Measurements from ENCODE around the gene CHCHD3.
"Not testable (repeated sequence)": the region's sequence is repeated elsewhere in the genome, so short reads cannot be mapped to it uniquely, and the experiment has no call there.

Gene CHCHD3

DNA sequence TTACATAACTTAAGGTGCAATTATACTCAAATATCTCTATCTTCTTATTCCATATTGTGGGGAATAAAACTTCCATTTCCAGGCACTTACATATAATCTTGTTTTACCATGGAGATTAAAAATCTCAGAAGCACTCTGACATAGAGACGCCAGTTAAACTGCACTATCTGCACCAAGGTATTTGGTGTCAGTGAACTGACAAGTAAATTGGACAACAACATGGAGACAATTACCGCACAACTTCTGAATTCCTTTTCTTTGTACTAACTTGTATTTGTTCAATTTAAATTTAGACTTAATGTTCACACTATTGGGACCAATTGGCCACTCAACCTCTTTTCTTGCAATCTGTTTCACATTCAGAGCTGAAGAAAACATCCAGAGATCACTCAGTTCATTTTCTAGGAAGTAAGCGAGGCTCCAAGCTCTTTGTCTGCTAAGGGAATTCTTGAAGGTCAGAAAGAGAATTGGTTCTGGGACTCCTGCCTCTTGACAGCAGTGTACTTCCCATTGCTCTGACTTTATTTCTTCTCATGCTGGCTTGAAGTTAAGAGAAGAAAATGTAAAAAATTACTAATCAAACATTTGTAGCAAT is 184.7 kb downstream of the CHCHD3 start:
- no peak for DNase-seq

DNA sequence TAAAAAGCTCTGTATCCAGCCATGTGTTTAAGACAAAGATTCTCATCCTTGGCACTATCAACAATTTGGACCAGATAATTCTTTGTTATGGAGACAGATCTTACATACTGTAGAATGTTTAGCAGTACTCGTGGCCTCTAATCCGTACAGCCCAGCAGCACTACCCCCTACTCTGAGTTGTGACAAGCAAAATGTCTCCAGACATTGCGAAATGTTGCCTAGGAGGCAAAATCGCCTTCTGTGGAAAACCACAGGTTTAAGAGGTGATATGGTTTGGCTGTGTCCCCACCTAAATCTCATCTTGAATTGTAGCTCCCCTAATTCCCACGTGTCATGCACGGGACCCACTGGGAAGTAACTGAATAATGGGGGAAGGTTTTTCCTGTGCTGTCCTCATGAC is 186.7 kb downstream of the CHCHD3 start:
- no peak for DNase-seq

DNA sequence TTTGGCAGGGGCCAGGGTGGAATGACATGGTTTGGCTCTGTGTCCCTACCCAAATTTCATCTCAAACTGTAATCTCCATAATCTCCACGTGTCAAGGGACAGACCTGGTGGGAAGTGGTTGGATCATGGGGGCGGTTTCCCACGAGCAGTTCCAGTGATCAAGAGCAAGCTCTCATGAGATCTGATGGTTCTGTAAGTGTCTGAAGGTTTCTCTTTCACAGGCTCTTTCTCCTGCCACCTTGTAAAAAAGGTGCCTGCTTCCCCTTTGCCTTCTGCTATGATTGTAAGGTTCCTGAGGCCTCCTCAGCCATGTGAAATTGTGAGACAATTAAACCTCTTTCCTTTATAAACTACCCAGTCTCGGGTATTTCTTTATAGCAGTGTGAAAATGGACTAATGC is 188.3 kb downstream of the CHCHD3 start:
- DNase-seq = no peak

DNA sequence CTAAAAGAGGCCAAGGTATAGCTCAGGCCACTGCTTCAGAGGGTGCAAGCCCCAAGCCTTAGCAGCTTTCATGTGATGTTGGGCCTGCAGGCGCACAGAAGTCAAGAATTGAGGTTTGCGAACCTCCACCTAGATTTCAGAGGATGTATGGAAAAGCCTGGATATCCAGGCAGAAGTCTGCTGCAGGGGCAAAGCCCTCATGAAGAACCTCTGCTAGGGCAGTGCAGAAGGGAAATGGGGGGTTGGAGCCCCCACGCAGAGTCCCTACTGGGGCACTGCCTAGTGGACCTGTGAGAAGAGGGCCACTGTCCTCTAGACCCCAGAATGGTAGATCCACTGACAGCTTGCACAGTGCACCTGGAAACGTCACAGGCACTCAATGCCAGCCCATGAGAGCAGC is 189.1 kb downstream of the CHCHD3 start:
- not testable (repeated sequence) for DNase-seq

DNA sequence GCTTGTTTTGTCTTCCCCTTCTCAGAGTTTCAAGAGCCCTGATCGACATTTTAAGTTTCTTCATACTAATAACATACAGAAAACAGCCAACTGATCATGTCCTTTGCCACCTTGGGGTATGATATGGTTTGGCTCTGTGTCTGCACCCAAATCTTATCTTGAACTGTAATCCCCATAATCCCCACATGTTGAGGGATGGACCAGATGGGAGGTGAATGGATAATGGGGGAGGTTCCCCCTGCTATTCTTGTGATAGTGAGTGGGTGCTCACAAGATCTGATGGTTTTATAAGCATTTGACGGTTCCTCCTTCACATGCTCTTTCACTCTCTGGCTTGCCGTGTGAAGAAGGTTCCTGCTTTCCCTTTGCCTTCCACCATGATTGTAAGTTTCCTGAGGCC is 190.3 kb downstream of the CHCHD3 start:
- no peak for DNase-seq

DNA sequence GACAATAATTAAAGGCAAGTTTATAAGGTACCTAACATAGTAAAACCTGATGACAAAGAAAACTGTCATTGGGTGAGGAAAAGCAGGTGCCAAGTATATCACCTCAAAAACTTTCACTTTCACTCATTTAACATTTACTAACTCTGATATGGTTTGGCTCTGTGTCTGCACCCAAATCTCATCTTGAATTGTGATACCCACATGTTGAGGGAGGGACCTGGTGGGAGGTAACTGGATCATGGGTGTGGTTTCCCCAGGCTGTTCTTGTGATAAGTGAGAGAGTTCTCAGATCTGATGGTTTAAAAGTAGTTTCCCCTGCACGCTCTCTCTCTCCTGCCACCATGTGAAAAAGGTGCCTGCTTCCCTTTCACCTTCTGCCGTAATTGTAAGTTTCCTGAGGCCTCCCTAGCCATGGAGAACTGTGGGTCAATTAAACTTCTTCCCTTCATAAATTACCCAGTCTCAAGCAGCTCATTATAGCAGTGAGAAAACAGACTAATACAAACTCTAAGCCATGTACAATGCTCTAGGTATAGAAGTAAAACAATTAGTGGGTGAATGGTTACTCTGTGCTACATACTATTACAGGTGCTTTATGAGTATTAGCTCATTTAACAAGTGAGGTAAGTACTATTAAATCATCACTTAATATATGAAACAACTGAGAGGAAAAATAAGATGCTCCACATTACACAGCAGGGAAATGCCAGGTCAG is 199.0 kb downstream of the CHCHD3 start:
- no peak for DNase-seq

DNA sequence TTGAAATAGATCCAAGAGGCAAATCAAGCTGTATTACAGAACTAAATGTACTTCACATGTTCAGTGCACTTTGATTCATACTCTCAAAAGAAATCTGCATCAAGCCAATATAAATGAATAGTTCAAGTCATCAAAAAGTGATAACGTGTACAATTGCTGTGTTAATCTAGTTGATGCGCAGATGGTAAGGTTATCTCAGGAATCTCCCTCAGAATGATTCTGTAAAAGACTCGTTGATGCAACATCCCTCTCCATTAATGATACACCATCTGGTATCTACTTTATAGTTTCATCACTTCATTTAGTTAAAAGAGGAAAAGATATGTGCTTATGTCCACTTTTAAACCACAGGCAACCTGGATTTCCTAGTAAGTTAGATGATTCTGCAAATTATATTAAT is 200.6 kb downstream of the CHCHD3 start:
- DNase-seq = no peak

DNA sequence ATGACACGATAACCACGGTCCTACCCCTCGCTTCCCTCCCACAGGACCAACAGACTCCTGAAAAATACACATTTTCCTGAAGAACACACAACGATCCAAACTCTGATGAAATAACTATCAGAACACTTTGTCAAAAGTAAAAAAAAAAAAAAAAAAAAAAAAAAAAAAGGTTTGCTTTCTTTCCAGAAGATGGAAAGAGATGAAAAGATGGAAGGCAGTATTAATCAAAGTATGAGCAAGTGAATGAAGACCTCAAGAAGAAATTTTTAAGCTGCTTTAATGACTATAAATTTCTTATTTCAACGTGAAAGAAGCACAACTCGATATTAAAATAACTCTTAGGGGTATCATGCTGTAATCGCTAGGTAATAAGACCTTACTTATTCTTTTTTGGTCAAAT is 202.3 kb downstream of the CHCHD3 start:
- DNase-seq = no peak

DNA sequence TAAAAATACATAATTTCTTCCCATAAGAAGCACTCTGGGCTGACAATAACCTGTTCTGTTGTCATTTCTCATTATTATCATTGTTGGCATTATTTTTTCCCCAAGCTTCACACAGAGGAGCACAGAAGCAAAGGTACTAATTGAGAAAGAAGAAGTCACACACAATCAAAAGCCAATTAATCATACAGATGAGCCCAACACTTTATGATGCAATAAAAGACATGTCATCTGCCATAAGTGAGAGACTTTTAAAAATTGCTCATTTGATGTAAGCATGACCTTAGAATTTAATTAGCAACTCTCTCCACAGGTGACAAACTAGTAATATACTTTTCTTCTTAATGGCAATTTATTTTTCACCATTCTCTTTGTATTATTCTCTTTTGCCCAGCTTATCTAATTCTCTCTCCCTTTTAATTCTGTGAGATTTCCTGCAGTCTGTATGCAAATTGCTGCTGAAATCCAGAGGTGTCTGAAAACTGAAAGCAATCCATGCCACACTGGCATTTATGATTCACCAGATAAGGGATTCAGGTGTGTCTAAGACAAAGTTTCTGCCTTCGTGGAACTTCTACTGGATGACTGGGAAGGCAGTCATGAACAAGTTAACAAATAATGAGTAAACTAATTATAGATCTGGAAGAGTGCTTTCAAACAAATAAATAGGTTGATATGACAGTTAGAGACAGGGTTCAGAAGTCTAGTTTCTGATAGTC is 203.5 kb downstream of the CHCHD3 start:
- no peak for DNase-seq

DNA sequence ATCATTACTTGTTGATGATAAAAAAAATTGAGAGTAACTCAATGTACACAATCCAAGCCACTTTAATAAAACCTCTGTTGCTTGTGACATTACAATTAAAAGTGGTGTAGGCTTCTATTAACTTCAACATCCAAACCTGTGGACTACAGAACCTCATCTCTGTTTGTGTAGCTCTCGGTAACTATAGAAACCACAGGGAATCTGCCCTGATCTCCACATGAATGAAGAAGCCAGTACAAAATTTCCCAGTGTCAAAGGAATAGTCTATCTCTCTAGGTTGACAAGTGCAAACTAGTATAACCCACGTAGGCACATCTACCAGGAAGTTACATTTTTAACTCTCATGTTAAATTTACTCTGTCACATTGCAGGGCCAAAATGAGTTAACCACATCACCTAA is 204.3 kb downstream of the CHCHD3 start:
- no peak for DNase-seq

DNA sequence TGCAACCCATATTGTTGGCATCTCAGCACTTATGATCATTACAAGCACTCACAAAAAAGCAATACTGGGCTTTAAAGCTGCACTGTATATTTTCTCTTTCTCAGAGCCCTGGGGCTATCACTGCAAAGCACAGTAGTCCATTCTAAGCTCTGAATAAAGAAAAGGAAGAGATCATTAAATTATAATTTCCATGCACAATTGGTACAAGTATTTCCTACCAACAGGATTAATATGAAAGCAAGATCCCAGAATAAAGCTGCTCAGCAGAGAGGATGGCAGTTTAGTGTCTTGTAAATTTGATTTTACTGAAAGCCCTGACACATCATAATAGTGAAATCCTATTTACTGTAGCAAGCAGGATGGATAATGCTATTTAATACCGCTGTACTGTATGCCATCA is 205.3 kb downstream of the CHCHD3 start:
- no peak for DNase-seq

DNA sequence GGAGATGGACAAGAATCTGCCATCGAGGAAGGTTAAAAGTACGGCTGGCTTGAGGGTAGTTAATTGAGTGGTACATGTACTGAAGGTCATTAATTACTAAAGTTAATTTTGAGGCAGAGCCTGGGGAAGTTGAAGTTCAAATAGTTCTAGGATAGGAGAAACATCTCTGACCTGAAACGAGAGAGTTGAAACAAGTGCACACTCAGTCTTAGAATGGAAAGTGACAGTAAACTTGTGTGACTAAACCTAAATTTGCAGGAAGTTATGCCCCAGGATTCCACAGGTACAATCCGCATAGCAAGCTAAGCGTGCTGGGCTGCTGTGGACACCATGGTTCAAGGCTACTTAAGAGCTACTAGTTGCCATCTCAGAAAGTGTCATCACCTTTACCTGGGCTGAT is 209.9 kb downstream of the CHCHD3 start:
- no peak for DNase-seq

DNA sequence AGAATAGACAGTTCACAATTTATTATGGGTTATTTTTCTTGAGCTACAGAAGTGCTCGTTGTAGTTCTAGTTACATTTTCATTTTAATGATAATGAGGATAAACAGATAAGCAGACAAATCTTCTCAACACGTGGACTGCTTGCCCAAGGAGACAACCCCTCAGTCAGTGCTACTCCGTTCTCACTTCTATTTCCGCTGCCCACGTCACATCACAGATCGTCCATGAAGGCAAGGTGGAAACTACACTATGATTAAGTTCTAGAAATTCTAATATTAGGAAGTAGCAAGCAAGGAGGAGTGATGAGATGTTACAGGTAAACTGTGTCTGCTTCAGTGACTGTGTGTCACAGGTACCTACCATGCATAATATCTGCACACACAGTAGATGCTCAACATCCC is 210.5 kb downstream of the CHCHD3 start:
- no peak for DNase-seq

DNA sequence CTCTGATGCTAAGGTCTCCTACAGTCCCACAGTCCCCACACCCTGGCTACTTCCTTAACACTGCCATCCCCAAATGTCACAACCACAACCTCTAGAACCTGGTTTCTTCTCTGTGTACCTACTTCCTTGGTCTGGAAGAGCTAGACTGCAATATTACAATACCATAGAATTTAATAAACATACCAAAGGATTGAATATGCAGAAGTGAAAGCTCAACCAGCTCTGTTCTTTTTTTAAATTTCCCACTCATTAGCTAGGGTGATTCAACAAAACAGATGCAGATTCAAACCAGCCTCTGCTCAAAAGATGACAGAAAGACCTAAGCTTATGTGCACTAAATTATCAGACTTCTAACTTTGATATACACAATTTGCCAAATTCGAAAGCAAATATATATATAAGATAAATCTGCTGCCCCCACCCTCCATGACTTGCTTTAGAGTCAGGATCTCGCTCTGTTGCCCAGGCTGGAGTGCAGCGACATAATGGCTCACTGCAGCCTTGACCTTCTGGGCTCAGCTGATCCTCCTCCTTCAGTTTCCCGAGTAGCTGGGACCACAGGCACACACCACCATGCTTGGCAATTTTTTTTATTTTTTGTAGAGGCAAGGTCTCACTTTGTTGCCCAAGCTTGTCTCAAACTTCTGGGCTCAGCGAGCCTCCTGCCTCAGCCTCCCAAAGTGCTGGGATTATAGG is 212.6 kb downstream of the CHCHD3 start:
- no peak for DNase-seq

DNA sequence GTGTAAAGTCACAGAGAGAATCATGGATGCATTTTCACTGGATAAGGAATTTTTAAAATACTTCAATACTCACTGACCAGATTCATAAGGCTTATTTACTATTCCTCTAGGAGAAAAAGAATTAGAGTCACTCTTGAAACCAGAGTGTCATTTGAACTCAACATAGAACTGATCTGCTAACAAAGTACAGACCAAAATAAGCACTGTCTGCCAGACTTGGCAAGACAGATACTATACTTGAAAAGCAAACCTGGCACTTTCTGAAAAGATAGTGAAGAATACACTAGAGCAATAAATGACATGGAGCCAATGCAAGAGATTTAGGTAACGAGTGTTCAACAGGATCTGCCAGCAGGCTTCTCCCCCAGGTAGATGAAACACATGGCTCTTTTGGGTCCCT is 215.3 kb downstream of the CHCHD3 start:
- DNase-seq = no peak

DNA sequence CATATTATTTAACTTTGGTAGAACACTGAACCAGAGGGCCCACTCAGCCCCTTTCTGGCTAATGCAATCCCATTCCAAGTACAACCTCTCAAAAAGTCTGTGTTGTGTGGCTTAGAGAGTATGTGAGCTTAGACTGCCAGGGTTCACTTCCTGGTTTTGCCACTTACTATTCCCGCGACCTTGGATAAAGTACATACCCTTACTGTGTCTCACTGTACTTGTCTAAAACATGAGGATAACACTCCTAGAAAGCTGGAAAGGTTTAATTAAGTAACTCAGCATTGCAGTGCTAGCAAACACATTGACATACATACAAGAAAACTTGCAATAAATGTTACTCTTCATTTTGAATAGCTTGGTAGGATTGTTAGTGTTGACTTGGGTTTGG is 215.8 kb downstream of the CHCHD3 start:
- DNase-seq = no peak

DNA sequence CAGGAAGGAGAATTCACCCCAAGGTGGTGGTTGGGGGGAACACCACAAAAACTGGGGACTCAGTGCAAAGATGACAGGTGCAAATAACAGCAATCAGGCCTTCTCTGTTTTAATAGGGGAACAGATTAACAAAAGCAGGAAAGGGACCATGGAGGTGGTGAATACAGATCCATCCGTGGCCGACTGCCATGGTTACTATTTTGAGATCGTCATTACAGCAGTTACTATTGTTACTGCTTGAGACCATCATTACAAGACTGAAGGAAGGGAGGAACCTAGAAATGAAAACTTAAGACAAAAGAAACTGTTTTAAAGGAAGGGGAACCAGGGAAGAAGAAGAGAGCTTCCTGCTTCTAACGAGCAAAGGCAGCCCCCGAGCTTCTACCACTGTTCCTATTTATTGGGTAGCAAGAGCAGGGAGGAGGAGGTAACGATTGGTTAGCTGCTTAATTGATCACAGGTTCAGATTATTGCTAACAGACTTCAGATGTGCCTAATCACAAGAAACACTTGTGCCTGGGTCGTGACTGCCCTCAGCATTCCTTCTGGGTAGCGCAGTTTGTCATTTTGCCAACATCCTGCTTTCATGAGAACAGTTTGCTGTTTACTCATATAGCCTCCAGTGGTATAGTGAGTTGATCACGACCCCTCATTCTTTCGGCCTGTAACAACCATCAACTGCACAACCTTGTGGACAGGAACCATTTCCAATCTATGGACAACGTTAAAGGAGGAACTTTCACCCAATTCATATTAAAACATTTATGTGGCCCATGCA is 216.3 kb downstream of the CHCHD3 start:
- no peak for DNase-seq

DNA sequence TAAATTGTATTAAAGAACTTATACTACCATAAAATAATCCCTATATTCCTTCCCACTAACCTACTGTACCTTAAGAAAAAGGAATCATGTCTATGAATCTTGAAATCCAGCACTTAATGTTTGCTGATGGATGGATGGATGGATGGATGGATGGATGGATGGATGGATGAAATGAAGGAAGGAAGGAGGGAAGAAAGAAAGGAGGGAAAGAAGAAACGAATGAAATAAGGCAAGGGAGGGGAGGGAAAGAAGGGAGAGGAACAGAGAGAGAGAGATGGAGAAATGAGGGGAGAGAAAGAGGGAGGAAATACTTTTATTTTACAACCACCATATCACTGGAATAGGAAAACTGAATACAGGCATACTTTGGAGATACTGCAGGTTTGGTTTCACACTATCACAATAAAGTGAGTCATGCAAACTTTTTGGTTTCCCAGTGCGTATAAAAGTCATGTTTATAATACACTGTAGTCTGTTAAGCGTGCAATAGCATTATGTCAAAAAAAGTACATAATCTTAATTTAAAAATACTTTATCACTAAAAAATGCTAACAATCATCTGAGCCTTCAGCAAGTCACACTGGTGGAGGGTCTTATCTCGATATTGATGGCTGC is 219.8 kb downstream of the CHCHD3 start:
- DNase-seq = no peak

DNA sequence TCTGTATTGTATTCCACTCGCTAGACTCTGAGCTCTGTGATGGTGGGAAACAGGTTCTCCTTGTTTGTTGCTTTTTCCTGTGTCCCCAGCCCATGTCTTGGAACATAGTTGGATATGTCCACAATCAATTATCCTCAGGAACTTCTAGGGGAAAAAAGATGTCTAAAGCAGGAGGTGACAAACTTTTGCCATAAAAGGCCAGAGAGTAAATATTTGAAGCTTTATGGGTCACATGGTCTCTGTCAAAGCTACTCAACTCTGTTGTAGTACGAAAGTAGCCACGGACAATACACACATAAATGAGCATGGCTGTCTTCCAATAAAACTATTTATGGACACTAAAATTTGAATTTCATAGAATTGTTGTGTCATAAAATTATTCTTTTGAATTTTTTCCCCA is 220.5 kb downstream of the CHCHD3 start:
- no peak for DNase-seq

DNA sequence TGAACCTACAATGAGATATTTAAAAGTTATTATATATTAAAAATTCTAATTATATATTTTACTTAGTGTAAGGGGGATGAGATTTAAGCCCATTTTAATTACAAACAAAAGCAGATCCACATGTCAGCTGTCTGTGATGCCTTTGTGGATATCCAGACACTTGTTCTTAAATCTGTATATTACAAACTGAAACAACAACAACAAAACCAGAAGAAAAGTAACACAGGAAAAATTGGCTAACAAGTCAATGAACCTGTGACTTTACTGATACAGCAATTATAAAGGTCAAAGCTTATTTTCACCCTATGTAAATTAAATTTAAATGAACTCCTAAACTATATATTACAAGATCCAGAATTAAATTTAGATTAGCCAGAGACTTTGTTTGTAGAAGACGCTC is 222.7 kb downstream of the CHCHD3 start:
- no peak for DNase-seq

DNA sequence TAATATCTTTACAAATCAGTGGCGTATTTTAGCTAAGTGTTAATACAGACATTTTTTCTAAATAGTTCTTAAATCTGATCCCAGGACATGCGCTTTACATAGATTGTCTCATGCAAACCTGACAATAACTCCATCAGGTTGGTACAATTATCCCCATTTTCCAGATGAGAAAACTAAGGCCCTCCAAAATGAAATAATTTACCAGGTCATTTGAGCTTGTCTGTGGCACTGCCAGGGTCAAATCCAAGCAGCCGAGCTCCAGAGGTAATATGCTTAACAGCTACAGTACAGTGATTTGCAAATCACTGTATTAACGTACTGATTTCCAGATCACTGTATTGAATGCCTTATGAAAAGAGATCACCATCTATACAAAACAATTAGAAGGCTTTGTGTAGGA is 223.1 kb downstream of the CHCHD3 start:
- DNase-seq = no peak

DNA sequence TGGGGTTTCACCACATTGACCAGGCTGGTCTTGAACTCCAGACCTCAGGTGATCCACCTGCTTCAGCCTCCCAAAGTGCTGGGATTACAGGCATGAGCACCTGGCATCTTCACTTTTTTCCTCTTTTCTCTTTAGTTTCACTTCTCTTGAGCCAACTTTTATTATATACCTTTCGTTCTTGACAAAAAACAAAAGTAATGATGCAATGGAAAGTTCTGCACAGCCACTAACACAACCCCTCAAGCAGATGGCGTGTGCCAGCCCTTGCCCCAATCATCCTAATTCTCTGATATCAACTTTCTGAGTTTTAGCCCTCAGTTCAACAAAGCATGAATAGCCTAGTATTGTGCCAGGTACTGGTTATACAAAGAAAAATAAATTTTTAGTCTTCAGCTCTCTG is 223.6 kb downstream of the CHCHD3 start:
- DNase-seq = no peak

DNA sequence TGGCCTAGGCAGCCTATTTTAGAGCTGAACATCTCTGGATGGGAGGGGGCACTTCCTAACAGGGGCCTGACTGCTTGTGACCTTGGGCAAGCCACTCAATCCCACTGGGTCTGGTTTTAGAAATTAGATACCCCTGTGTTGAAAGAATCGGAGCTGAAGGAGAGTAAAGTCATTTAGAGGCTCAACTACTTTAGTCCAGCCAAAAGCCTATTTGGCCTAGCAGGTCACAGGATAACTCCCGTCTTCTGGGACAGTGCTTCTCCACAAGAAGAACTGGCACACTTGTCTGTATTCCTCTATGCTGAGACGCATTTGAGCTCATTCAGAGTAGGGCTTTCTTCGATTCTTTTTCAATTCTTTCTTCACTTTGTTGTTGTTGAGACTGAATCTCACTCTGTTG is 224.2 kb downstream of the CHCHD3 start:
- DNase-seq = no peak

Measured in Kasumi-1 (cell line).